NCI-H2227 (cell line): ENCODE results near the gene ABCG1.

Experiments used
- DNase-seq: peaks from one replicate; lab custom pipeline; 2025; ENCODE audit not compliant: unreplicated experiment; lab: John Stamatoyannopoulos, UW

ABCG1 gene

DNA sequence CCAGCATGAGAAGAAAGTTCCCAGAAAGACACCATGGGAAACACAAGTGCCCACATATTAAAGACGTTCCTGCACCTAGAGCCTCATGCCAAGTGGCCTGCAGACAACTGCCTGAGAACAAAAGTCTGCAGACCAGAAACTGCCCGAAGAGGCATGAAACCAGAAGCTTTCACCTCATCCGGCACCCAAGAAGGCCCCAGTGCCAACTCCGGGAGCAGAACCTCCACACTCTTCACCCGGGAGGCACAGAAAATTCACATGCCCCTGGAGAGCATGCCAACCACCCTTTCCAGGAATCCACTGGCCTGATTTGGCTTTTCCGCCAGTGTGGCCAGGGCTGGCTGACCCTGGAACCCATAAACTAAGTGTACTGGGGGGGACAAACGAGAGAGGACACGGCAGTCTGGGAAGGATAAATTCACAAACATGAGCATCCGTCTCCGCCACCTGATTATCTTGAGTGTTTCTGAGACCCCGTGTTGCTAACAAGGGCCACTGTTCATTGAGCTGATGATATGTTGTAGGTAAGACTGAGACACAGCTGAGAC, 125.1 kb downstream of the ABCG1 start:
- DNase-seq: no peak

DNA sequence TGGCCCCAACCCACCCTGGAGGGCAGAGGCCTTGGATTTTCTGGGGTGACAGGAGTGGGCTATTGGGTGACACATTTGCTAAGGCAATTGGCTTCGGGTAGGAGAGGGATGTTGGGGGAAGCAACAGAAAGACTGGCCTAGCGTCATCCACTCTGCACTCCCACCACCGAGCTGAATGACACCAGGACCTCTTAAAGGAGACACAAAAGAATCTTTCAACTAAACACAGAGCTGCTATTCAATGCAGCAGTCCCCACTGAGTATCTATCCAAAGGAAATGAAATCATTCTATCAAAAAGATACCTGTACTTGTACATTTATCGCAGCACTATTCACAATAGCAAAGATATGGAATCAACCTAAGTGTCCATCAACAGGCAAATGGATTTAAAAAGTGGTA, 125.7 kb downstream of the ABCG1 start:
- DNase-seq: no peak

DNA sequence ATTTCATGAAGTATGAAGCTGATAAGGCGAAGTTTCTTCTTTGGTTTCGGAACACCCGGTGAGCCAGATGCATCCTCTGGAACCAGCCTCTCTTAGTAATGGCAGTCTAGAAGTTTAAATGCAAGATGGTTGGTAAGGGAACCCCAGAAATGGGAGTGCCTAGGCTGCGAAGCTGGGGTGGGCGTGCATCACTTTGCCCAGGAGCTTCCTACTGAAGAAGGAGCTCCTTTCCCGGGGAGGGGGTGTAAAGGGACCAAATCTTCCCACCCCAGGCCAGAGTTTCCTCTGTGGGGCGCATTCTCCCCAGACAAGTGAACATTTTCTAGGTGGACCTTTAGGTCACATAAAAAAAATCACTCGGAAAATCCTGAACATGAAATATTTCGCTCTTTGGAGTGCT, 127.5 kb downstream of the ABCG1 start:
- no peak for DNase-seq
